Measurements from ENCODE around the gene LRRC37A3. TPM values are rescaled to one million over a fixed set of nuclear protein-coding genes. Genes with fewer than 3 reads are reported as not detected.
"Not testable (repeated sequence)": the region's sequence is repeated elsewhere in the genome, so short reads cannot be mapped to it uniquely, and the experiment has no call there.

The LRRC37A3 gene
- total and polyA plus RNA-seq, 2 of the 13 experiments (the other 11 are each of a cell fraction or from before 2014, with no cell fraction given) = 0.62 to 1.1 TPM

- TF ChIP-seq MXD3 (CRISPR knock-in tag; IDR thresholded peaks at IDR 0.05) = 0 out of 2 replicates have a peak, but pooled peaks have one; percentile 31
- TF ChIP-seq KAT8 (CRISPR knock-in tag; IDR thresholded peaks at IDR 0.05) = peak; percentile 85
- TF ChIP-seq ZNF547 (CRISPR knock-in tag; IDR thresholded peaks at IDR 0.05) = peak; percentile 15; the same call in 1 of the 2 replicates
- TF ChIP-seq PHF20 (CRISPR knock-in tag; IDR thresholded peaks at IDR 0.05) = peak; percentile 83
- TF ChIP-seq CSRNP1 (CRISPR knock-in tag; IDR thresholded peaks at IDR 0.05) = 0 out of 2 replicates have a peak, but pooled peaks have one; percentile 46
- TF ChIP-seq ZNF331 (CRISPR knock-in tag; IDR thresholded peaks at IDR 0.05) = 0 out of 2 replicates have a peak, but pooled peaks have one; percentile 15
- TF ChIP-seq KMT2B (CRISPR knock-in tag; IDR thresholded peaks at IDR 0.05) = peak; percentile 66
- TF ChIP-seq KMT2A (CRISPR knock-in tag; IDR thresholded peaks at IDR 0.05) = peak; percentile 65
- 0 out of 2 replicates have a peak, but pooled peaks have one; percentile 52 for TF ChIP-seq ZNF543 (CRISPR knock-in tag; IDR thresholded peaks at IDR 0.05)
- peak; percentile 41; the same call in 1 of the 2 replicates for TF ChIP-seq NR2C2 (CRISPR knock-in tag; IDR thresholded peaks at IDR 0.05; ENCODE audit: borderline replicate concordance)
- peak; percentile 75 for TF ChIP-seq SP4 (CRISPR knock-in tag; IDR thresholded peaks at IDR 0.05)
- TF ChIP-seq UBTF (CRISPR knock-in tag; IDR thresholded peaks at IDR 0.05) = peak; percentile 66
- TF ChIP-seq GATA4 (IDR thresholded peaks at IDR 0.05; ENCODE audit: borderline replicate concordance, low read depth) = 0 out of 2 replicates have a peak, but pooled peaks have one; percentile 18
- TF ChIP-seq ZMAT3 (CRISPR knock-in tag; conservative IDR thresholded peaks at IDR 0.05) = 0 out of 2 replicates have a peak, but pooled peaks have one; percentile 47
- not testable (repeated sequence) for TF ChIP-seq ZBTB40 (IDR thresholded peaks at IDR 0.05)
- TF ChIP-seq ZBTB40 (CRISPR knock-in tag; IDR thresholded peaks at IDR 0.05) = 0 out of 2 replicates have a peak, but pooled peaks have one; percentile 28
Observed at GRCh38 chr17:64837018-64837761, 82.1 kb downstream of the LRRC37A3 start (continued).

Data from HepG2 (cell line).